ENCODE results near the gene NCOA1.
"Not testable (repeated sequence)": the region's sequence is repeated elsewhere in the genome, so short reads cannot be mapped to it uniquely, and the experiment has no call there.

Gene NCOA1

DNA sequence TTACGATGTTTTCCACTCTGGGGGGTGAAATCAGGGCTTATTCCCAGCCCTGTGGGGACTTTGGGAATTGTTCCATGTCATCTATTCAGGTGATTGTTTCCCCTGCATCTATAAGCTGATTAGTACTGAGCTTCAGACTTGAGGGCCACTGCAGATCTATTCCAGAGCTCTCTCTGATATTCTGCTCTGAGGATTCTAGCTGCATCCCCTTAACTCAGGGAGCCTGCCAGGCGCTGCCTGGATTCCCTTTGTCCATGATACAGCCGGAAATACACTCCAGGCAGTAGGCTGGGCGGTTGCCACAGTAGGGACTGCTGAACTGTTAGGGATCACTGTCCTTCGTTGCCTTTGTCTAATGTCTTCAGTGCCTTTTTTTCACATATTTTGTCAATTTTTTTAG is 270.8 kb downstream of the NCOA1 start:
- DNase-seq = no peak

GRCh38 chr2:24762518-24762917 is 271.5 kb downstream of the NCOA1 start:
- DNase-seq = no peak

DNA sequence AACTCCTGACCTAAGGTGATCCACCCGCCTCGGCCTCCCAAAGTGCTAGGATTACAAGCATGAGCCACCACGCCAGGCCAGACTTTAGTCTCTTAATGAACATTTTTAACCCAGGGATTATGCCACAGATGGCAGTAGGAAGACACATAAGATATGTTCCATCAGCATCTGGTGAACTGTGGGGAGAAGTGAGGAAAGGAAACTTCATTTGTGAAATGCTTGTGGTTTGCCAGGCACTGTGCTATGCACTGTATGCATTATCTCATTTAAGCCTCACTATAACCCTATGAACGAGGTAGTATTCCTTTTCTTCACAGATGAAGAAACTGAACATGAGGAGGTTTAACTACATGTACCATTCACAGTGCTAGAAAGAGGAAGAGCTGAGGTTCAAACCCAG is 272.8 kb downstream of the NCOA1 start:
- no peak for DNase-seq

DNA sequence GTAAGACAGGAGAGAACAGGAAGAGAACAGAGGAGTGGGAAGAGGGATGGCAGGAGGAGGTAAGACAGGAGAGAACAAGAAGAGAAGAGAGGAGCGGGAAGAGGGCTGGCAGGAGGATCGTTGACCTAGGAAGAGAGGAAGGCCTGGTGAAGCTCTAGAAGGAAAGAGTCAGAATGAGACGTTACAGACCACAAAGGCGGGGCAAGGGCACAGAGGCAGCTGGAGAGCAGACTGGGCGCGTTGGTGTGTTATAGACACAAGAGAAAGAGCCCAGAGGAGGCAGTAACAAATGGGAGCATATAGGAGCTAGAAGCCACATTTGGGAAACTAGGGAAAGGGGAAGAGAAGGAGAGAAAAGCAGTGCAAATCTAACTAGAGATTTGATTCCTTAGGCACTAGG is 275.6 kb downstream of the NCOA1 start:
- no peak for DNase-seq

GRCh38 chr2:24768013-24768412 is 277.0 kb downstream of the NCOA1 start:
- no peak for DNase-seq

DNA sequence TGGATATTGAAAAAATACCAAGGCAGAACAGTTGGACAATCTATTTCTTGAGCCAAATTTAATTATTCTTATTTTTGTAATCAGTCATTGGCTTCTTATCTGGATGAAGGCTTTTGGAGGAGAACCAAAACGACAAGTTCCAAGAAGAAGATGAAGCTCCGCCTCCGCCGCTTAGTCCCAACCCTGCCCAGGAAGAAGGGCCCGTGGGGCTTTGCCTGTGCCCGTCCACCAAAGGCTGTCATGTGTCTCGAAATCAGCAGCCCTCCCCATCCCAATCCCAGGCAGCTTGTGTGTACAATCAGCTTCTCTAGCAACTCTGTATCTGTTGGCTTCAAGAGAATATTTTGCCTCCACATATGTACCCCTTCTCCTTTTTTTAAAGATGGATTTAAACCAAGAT is 277.5 kb downstream of the NCOA1 start:
- DNase-seq = no peak

- no peak for DNase-seq
Measured at GRCh38 chr2:24771061-24771460, 280.0 kb downstream of the NCOA1 start.

GRCh38 chr2:24771764-24772586 is 280.9 kb downstream of the NCOA1 start:
- DNase-seq = no peak

GRCh38 chr2:24774373-24774772 is 283.3 kb downstream of the NCOA1 start:
- no peak for DNase-seq

- DNase-seq = no peak
Measured at GRCh38 chr2:24779116-24779515, 288.1 kb downstream of the NCOA1 start.

DNA sequence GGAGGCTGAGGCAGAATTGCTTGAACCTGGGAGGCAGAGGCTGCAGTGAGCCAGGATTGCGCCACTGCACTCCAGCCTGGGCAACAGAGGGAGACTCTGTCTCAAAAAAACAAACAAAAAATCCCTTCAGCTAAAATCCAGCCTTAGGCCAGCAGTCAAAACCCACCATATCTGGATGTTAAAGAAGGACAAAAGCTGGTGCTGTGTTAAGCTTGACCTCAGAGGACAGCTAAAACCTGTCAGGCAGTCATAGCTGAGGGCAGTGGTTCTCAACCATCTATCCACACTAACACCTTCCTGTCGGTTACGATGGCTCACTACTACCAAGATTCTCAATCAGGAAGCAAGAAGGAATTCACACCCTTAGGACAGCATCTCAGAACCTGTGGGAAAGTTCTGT is 292.6 kb downstream of the NCOA1 start:
- no peak for DNase-seq

DNA sequence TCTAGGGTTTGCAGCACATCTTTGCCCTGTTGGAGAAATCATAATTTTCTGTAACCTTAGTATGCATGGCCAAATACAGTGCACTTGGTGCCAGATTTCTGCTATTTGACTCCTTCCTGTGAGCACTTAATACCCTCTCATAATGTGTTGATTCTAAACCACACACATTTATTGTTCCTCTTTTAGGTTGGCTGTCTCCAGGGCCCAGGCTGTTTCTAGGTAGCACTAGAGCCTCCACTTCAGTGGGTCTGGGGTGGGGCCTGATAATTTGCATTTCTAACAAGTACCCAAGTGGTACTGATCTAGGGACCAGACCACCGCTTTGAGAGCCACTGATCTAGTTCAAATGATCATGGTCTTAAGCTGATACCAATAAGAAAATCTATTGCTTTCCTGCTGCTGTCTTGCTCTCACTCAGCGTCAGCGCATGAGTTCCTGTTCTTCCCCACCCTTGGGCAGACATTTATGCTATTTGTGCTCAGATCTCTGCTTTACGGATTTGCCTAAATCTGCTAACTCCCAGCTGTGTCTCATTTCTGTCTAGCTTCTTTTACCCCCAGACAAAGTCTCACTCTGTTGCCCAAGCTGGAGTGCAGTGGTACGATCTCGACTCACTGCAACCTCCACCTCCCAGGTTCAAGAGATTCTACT is 294.7 kb downstream of the NCOA1 start:
- DNase-seq = no peak

DNA sequence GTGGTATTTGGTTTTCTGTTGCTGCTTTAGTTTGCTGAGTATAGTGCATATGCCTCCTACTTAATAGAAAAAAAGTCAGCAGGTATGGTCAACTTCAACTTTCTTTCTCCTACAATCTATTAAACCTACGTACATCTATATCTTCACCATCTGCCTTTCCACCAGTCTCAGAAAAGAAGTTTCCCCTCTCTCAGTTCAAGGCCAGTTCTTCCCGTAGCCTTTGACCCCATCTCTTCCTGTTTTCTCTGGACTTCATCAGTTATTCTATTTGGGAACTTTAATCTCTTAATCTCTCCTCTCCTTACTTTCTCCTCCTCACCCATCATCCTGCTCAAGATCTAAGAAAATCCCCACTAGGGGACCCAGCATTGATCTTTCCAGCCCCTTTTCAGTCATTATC is 296.5 kb downstream of the NCOA1 start:
- no peak for DNase-seq

DNA sequence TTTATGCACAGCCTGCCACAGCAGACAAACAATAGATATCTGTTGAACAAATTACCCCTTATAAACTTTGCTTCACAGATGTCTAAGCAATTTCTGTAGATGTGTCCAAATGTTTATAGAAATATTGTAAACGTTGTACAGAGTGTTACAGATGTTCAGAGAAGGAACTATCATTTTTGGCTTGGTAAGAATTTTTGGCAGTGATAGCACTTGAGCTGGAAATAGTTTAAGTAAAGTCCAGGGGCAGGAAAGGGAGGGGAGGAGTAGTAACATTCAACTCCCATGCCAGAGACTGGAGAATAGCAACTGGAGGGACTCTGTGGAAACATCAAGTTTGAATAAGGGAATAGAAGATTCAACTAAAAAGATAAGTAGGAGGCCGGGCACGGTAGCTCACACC is 297.8 kb downstream of the NCOA1 start:
- no peak for DNase-seq

DNA sequence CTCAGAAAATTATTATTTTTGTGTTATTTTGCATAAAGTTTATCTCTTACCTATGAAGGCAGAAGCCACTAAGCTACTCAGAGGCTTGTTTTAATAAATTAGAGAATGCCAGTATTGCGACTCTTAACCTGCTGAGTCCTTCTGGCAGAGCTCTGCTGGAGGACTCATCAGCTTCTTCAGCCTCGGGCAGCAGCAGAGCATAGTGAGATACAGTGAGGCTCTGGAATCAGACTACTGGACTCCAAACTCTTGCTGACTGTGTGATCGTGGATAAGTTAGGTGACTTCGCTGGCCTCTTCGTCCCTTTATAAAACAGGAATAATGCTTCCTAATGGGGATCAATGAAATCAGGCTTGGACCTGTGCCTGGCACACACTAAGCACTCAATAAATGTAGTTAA is 300.4 kb downstream of the NCOA1 start:
- DNase-seq = no peak

DNA sequence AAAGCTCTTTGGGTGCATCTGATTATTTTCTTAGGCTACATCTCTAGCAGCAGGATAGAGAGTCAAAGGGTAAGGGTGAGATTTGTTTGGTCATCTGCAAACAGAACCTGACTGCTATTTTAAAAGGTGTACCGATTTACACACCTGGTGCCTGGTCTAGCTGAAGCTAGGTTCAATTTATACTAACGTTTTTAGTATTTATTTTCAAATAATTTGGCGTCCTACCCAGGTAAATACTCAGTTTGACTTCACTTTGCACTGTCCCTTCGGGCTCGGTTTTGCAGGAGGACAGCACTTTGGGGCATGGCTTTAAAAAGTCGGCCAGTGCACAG is 301.5 kb downstream of the NCOA1 start:
- DNase-seq = no peak

DNA sequence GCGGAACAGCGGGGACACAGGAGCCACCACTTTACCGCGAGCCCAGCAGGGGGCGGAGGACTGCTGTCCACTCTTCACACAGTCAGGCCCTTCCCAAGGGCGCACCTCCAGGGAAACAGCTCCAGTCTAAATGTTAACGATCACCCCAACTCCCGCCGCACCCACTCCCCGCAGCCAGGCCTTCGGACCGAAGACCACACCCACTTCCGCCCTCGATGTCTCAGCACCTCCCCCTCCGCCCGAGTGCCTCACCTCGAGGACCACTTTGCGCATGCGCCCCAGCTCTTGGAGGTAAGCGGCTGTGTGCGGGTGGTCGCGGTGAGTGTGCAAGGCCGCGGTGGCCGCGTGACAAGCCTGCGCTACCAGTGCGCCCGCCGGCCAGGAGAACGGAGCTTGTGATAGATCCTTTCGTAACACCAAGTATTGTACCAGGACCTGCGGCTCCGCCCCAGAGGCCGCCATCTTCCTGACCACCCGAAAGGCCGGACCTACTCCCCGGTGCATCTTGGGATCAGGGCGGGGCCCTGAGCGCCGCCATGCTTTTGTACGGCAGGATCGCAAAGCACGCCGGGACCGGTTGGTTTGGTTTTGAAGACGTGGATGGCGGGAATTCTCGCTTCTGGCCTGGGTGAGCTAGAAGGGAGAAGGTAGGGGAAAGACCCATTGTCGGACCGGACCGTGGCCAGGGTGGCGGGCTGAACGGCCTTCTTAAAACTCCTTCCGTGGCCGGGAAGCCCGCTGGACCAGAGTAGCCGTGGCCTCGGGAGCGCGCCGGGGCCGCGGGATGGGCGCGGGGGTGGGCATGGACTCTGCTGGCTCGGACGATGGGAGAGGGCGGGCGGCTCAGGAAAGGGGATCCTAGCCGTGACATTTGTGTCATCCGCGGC is 302.1 kb downstream of the NCOA1 start, which contains the start of the genes CENPO and PTRHD1:
TSS of gene CENPO (plus strand) at position 552 of the 887 bp plus-strand sequence. CDS start 495 bp downstream, outside the sequence.
TSS of gene PTRHD1 (minus strand) at position 518 of the 887 bp plus-strand sequence. CDS start at position 504, 14 bp downstream.
- DNase-seq = peak; percentile 93

- DNase-seq = no peak
Measured at GRCh38 chr2:24793761-24794435, 302.8 kb downstream of the NCOA1 start.

GRCh38 chr2:24797644-24798043 is 306.6 kb downstream of the NCOA1 start:
- DNase-seq = no peak

GRCh38 chr2:24800487-24800886 is 309.4 kb downstream of the NCOA1 start:
- not testable (repeated sequence) for DNase-seq

DNA sequence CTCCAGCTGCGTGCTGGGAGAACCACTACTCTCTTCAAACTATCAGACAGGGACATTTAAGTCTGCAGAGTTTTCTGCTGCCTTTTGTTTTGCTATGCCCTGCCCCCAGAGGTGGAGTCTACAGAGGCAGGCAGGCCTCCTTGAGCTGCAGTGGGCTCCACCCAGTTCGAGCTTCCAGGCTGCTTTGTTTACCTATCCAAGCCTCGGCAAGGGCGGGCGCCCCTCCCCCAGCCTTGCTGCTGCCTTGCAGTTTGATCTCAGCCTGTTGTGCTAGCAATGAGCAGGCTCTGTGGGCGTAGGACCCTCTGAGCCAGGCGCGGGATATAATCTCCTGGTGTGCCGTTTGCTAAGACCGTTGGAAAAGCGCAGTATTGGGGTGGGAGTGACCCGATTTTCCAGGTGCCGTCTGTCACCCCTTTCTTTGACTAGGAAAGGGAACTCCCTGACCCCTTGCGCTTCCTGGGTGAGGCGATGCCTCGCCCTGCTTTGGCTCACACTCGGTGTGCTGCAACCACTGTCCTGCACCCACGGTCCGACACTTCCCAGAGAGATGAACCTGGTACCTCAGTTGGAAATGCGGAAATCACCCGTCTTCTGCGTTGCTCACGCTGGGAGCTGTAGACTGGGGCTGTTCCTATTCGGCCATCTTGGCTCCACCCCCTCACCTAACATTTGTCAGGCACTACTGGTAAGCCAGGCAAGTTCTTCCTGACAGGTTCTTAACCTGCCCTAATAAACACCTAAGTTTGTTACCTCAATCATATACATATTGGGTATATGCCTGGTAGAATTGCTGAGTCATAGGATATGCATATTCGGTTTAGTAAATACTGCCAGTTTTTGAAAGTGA is 315.0 kb downstream of the NCOA1 start:
- DNase-seq = not testable (repeated sequence)

GRCh38 chr2:24806661-24807036 is 315.6 kb downstream of the NCOA1 start:
- DNase-seq = no peak
